H9 (cell line): ENCODE measurements around the gene TTC19. TPM values are rescaled to one million over a fixed set of nuclear protein-coding genes. Genes with fewer than 3 reads are reported as not detected.

Experiments used
- DNase-seq: peaks from one replicate; pipeline ENCODE4 v3.0.0-alpha.2; 2017
- H2AFZ ChIP-seq: one replicate; pipeline ENCODE4 v1.6.1; 2013; ENCODE audit warnings: mild to moderate bottlenecking, low read length, control low read depth, moderate library complexity
- H2AK5ac ChIP-seq: 2 replicates; pipeline ENCODE4 v1.6.1; 2013; ENCODE audit warnings: low read length, control low read depth, mixed read lengths; ENCODE audit not compliant: insufficient read length
- H2BK120ac ChIP-seq: one replicate; pipeline ENCODE4 v1.6.1; 2013; ENCODE audit warnings: low read depth, mild to moderate bottlenecking, low read length, control low read depth, inconsistent platforms; ENCODE audit not compliant: poor library complexity, severe bottlenecking
- H2BK12ac ChIP-seq: 2 replicates; pipeline ENCODE4 v1.6.1; 2013; ENCODE audit warnings: low read length, control low read depth, mixed read lengths, low read depth; ENCODE audit not compliant: insufficient read length
- H2BK15ac ChIP-seq: 2 replicates; pipeline ENCODE4 v1.6.1; 2013; ENCODE audit warnings: low read depth, low read length, control low read depth
- H2BK20ac ChIP-seq: one replicate; pipeline ENCODE4 v1.6.1; 2013; ENCODE audit warnings: low read depth, mild to moderate bottlenecking, low read length, control low read depth, inconsistent platforms; ENCODE audit not compliant: poor library complexity, severe bottlenecking
- H2BK5ac ChIP-seq: 2 replicates; pipeline ENCODE4 v1.6.1; 2013; ENCODE audit warnings: low read length, control low read depth, mixed read lengths; ENCODE audit not compliant: insufficient read length
- H3K14ac ChIP-seq: 2 replicates; pipeline ENCODE4 v1.6.1; 2013; ENCODE audit warnings: low read length, control low read depth; ENCODE audit not compliant: insufficient read depth
- H3K18ac ChIP-seq: 2 replicates; pipeline ENCODE4 v1.6.1; 2013; ENCODE audit warnings: low read depth, mild to moderate bottlenecking, mixed read lengths, low read length, control low read depth; ENCODE audit not compliant: insufficient read length
- H3K23ac ChIP-seq: 2 replicates; pipeline ENCODE4 v1.6.1; 2013; ENCODE audit warnings: low read length, control low read depth, mixed read lengths, low read depth; ENCODE audit not compliant: insufficient read length
- H3K23me2 ChIP-seq: 2 replicates; pipeline ENCODE4 v1.6.1; 2013; ENCODE audit warnings: low read depth, mild to moderate bottlenecking, mixed read lengths, low read length, control low read depth; ENCODE audit not compliant: insufficient read length, poor library complexity, severe bottlenecking
- H3K27ac ChIP-seq: 2 replicates; pipeline ENCODE4 v1.5.1; 2013; ENCODE audit warnings: low read length, control low read depth, mixed read lengths, low read depth; ENCODE audit not compliant: insufficient read length
- H3K27me3 ChIP-seq: 2 replicates; pipeline ENCODE4 v1.6.1; 2013; ENCODE audit warnings: low read length, control low read depth, inconsistent platforms; ENCODE audit not compliant: insufficient read depth
- H3K4ac ChIP-seq: 2 replicates; pipeline ENCODE4 v1.6.1; 2013; ENCODE audit warnings: low read depth, mild to moderate bottlenecking, control low read depth, inconsistent platforms, low read length, moderate library complexity
- H3K4me1 ChIP-seq: 2 replicates; pipeline ENCODE4 v1.6.1; 2013; ENCODE audit warnings: low read length, control low read depth, inconsistent platforms; ENCODE audit not compliant: insufficient read depth
- H3K4me2 ChIP-seq: 2 replicates; pipeline ENCODE4 v1.6.1; 2013; ENCODE audit warnings: low read length, control low read depth, mixed read lengths; ENCODE audit not compliant: insufficient read length, insufficient read depth
- H3K56ac ChIP-seq: 2 replicates; pipeline ENCODE4 v1.6.1; 2013; ENCODE audit warnings: low read depth, mild to moderate bottlenecking, mixed read lengths, low read length, control low read depth; ENCODE audit not compliant: insufficient read length
- H3K79me1 ChIP-seq: 2 replicates; pipeline ENCODE4 v1.6.1; 2013; ENCODE audit warnings: low read depth, mild to moderate bottlenecking, moderate library complexity, low read length, control low read depth, inconsistent platforms; ENCODE audit not compliant: insufficient read depth, poor library complexity, severe bottlenecking
- H3K79me2 ChIP-seq: 2 replicates; pipeline ENCODE4 v1.6.1; 2013; ENCODE audit warnings: low read length, control low read depth, inconsistent platforms; ENCODE audit not compliant: insufficient read depth
- H3K9ac ChIP-seq: 2 replicates; pipeline ENCODE4 v1.6.1; 2013; ENCODE audit warnings: low read length, control low read depth, mixed read lengths; ENCODE audit not compliant: insufficient read length; ENCODE audit errors: extremely low read depth
- H3K9me3 ChIP-seq: one replicate; pipeline ENCODE4 v1.6.1; 2013; ENCODE audit warnings: low read depth, low read length, inconsistent platforms; ENCODE audit not compliant: control insufficient read depth
- H3T11ph ChIP-seq: one replicate; pipeline ENCODE4 v1.6.1; 2013; ENCODE audit warnings: mild to moderate bottlenecking, low read length, control low read depth, inconsistent platforms
- H4K20me1 ChIP-seq: one replicate; pipeline ENCODE4 v1.6.1; 2013; ENCODE audit not compliant: control insufficient read depth, insufficient read length, insufficient read depth
- H4K5ac ChIP-seq: 2 replicates; pipeline ENCODE4 v1.6.1; 2013; ENCODE audit warnings: low read depth, mild to moderate bottlenecking, mixed read lengths, low read length, control low read depth; ENCODE audit not compliant: insufficient read length
- H4K8ac ChIP-seq: replicated peaks from 2 replicates; pipeline ENCODE4 v1.6.1; 2013; ENCODE audit warnings: low read length, control low read depth, mixed read lengths, low read depth; ENCODE audit not compliant: insufficient read length
- H4K91ac ChIP-seq: 2 replicates; pipeline ENCODE4 v1.6.1; 2013; ENCODE audit warnings: low read depth, mild to moderate bottlenecking, moderate library complexity, mixed read lengths, low read length, control low read depth; ENCODE audit not compliant: insufficient read length
- H3K27ac Mint-ChIP-seq, 3 experiments: 2 replicates in 2 of 3; 3 replicates in 1 of 3; pipeline ENCODE4 v1.8.0; 2020 to 2021; ENCODE audit warnings: mixed read lengths in 3 of 3, mild to moderate bottlenecking in 1 of 3, moderate library complexity in 1 of 3
- H3K27me3 Mint-ChIP-seq: 2 replicates; pipeline ENCODE4 v1.8.0; 2021; ENCODE audit warnings: low read depth, mild to moderate bottlenecking, moderate library complexity, mixed read lengths
- H3K36me3 Mint-ChIP-seq, 3 experiments: 2 replicates in 2 of 3; 3 replicates in 1 of 3; pipeline ENCODE4 v1.8.0; 2020 to 2021; ENCODE audit warnings: low read depth in 3 of 3, mixed read lengths in 3 of 3; ENCODE audit not compliant: insufficient read depth in 1 of 3
- H3K4me1 Mint-ChIP-seq, 2 experiments: 2 replicates each; pipeline ENCODE4 v1.8.0; 2020; ENCODE audit warnings: mixed read lengths in 2 of 2
- H3K4me3 Mint-ChIP-seq, 2 experiments: 2 replicates in 1 of 2; 3 replicates in 1 of 2; pipeline ENCODE4 v1.8.0; 2020 to 2021; ENCODE audit warnings: mild to moderate bottlenecking in 2 of 2, mixed read lengths in 2 of 2, moderate library complexity in 1 of 2
- H3K9me3 Mint-ChIP-seq, 2 experiments: 2 replicates in 1 of 2; 3 replicates in 1 of 2; pipeline ENCODE4 v1.8.0; 2020; ENCODE audit warnings: mild to moderate bottlenecking in 2 of 2, mixed read lengths in 2 of 2, moderate library complexity in 1 of 2
- CTCF ChIP-seq: fragments of 200-600 bp; sonication (generic); conservative IDR thresholded peaks from 3 replicates; pipeline ENCODE4 v1.8.0; 2021; ENCODE audit warnings: antibody characterized with exemption, mild to moderate bottlenecking
- WGBS: extraction: QIAGEN DNeasy Blood & Tissue Kit; methylation state at CpG from one replicate; pipeline ENCODE4 v1.1.7; 2013; ENCODE audit warnings: missing lambda C conversion rate, low lambda C conversion rate, mixed read lengths; ENCODE audit not compliant: insufficient read length; ENCODE audit errors: extremely low coverage; 5-methylcytosine and 5-hydroxymethylcytosine counted together
- total RNA-seq: library from RNA; stranded (reverse); gene quantifications from 2 replicates; pipeline ENCODE4 v1.2.1, GENCODE V29; 2021

Gene TTC19
- total RNA-seq, 1 experiment from 2014 or later: 64.3 TPM

GRCh38 chr17:16023881-16024280 lies 24.3 kb downstream of the TTC19 start:
- no peak for DNase-seq
- no peaks in the 10 kb centered on the region for H3K79me2 ChIP-seq
- no peak overlapping the region for H2BK12ac ChIP-seq
- no peaks in the 10 kb centered on the region for H3K4me1 ChIP-seq
- H3K9me3 ChIP-seq: no peaks in the 10 kb centered on the region
- no peak overlapping the region for H3K4me2 ChIP-seq
- TF ChIP-seq CTCF: no peak
- no peak overlapping the region for H3K18ac ChIP-seq
- no peaks in the 10 kb centered on the region for H3K79me1 ChIP-seq
- Mint-ChIP-seq H3K27ac (no peak overlapping the region), H3K36me3 (peaks cover 36 to 90% (median 61%) of the 10 kb centered on the region in 3 experiments), H3K9me3 (no peaks in the 10 kb centered on the region; a peak in 2 of 5 replicates), H3K4me3 (no peak overlapping the region), H3K27me3 (no peaks in the 10 kb centered on the region), H3K4me1 (peaks cover 0 to 5% of the 10 kb centered on the region in 2 experiments; a peak in 2 of 4 replicates)
- no peak overlapping the region for H2AK5ac ChIP-seq
- H3K27ac ChIP-seq: no peak overlapping the region
- H2AFZ ChIP-seq: no peak overlapping the region
- H3K56ac ChIP-seq: no peak overlapping the region
- no peak overlapping the region for H2BK120ac ChIP-seq
- H2BK20ac ChIP-seq: no peak overlapping the region
- no peak overlapping the region for H3K23ac ChIP-seq
- no peaks in the 10 kb centered on the region for H3K23me2 ChIP-seq
- H2BK5ac ChIP-seq: no peak overlapping the region
- peaks cover 2% of the 10 kb centered on the region for H4K20me1 ChIP-seq
- no peaks in the 10 kb centered on the region for H3K27me3 ChIP-seq
- H3K4ac ChIP-seq: no peak overlapping the region
- WGBS: no CpG with 5 or more reads among the region's 4 CpGs
- no peak overlapping the region for H3T11ph ChIP-seq
- H3K9ac ChIP-seq: no peak overlapping the region
- H4K5ac ChIP-seq: no peak overlapping the region
- no peak overlapping the region for H3K14ac ChIP-seq
- H4K91ac ChIP-seq: no peak overlapping the region
- H4K8ac ChIP-seq: no peak overlapping the region
- no peak overlapping the region for H2BK15ac ChIP-seq
